Urinary bladder (tissue), 4 donors: Measurements from ENCODE around the gene MED15. TPM values are rescaled to one million over a fixed set of nuclear protein-coding genes. Genes with fewer than 3 reads are reported as not detected.
A peak's percentile ranks its signal among the peaks of the same experiment; 100 is the strongest.

Experiments
- DNase-seq: peaks from one replicate; pipeline ENCODE4 v3.0.0-alpha.2; 2015; ENCODE audit errors: extremely low spot score
- H3K27ac ChIP-seq: one replicate; pipeline ENCODE4 v1.5.1; 2013; ENCODE audit warnings: low read depth, mild to moderate bottlenecking, moderate library complexity
- H3K36me3 ChIP-seq: one replicate; pipeline ENCODE4 v1.6.1; 2013; ENCODE audit warnings: mild to moderate bottlenecking, moderate library complexity; ENCODE audit not compliant: insufficient read depth
- H3K4me1 ChIP-seq: one replicate; pipeline ENCODE4 v1.6.1; 2013; ENCODE audit warnings: mild to moderate bottlenecking, moderate library complexity; ENCODE audit not compliant: insufficient read depth
- H3K4me3 ChIP-seq: one replicate; pipeline ENCODE4 v1.5.1; 2013; ENCODE audit warnings: low read depth, low read length
- WGBS: extraction: QIAGEN DNeasy Blood & Tissue Kit; methylation state at CpG from one replicate; pipeline ENCODE4 v1.1.7; 2013; 5-methylcytosine and 5-hydroxymethylcytosine counted together
- polyA plus RNA-seq: library from polyadenylated mRNA; stranded (reverse); fragments of 200-250 nt; gene quantifications from one replicate; pipeline ENCODE4 v1.2.3, GENCODE V29; 2013
- total RNA-seq: library from RNA; depleted of rRNA; stranded (reverse); fragments of >200 nt; gene quantifications from one replicate; pipeline ENCODE4 v1.2.3, GENCODE V29; 2014
- donor health status: healthy with polysubstance abuse.
- donor health status: healthy.

MED15 gene
- total and polyA plus RNA-seq, 2 donors: 34.0 to 57.9 TPM

DNA sequence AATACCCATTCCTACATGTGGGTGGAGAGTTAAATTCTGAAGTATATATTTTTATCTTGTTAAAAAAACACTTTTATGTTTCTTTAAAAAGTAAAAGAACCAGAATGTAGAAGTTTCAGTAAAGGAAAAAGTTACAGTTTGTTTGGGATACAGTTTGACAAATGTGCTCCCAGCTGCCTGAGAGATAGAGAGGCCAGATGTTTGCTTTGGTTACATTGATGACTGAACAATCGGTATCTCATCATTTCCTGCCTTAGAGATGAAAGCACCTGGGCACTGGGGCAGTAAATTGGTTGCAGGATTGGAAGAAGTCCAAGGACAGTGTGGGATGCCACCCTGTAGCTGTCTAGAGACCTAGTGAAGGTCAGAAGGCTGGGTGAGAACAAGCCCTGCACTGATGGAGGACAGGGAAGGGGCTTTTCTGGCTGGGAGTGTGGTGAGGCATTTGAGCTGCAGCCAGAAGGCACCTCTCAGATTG, 16.6 kb downstream of the MED15 start:
- Histone ChIP-seq H3K27ac (no peak overlapping the region), H3K4me3 (no peak overlapping the region), H3K4me1 (peaks cover 2% of the 10 kb centered on the region), H3K36me3 (no peaks in the 10 kb centered on the region)
- WGBS: 9% methylated on average over 1 of the region's 1 CpG
- DNase-seq: no peak

GRCh38 chr22:20525048-20525447, 17.6 kb downstream of the MED15 start:
- H3K4me1 ChIP-seq: peaks cover 2% of the 10 kb centered on the region
- DNase-seq: no peak
- 96% methylated on average over 7 of the region's 7 CpGs for WGBS
- H3K36me3 ChIP-seq: no peaks in the 10 kb centered on the region
- H3K4me3 ChIP-seq: no peak overlapping the region
- H3K27ac ChIP-seq: no peak overlapping the region

GRCh38 chr22:20526305-20526627, 18.9 kb downstream of the MED15 start:
- 65% methylated on average over 4 of the region's 4 CpGs for WGBS

DNA sequence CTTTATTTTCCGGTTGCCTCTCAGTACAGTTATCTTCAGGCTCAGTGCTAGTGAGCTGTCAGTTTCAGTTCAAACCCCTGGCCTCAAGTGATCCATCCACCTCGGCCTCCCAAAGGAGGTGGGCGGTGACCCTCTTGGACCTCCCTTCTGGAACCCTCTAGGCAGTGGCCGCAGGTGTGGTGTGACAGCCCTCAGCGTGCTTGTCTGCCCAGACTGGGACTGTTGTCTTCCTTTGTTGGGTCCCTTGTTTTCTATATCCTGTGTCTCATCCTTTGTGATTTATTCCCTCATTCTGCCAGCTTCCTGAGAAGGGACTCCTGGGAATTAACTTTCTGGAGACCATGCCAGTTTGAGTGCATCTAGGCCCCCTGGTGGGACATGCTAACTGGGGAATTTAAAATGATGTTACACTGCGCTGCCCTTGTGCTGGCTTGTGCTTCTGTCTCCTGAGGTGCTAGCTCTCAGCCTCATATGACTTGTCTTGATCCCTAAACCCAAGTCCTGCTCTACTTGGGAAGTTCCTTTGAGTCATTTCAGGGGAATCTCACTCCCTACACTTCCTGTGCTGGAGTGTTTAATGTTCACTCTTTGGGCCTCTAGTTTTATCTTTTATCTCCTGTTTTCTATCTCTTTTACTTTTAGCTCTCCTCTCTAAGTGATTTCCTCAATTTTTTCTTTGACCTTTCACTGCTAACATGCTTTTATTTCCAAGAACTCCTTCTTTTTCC, 19.4 kb downstream of the MED15 start:
- no peak overlapping the region for H3K27ac ChIP-seq
- no peak for DNase-seq
- no peak overlapping the region for H3K4me3 ChIP-seq
- no peaks in the 10 kb centered on the region for H3K36me3 ChIP-seq
- 68% methylated on average over 6 of the region's 6 CpGs for WGBS
- peaks cover 2% of the 10 kb centered on the region for H3K4me1 ChIP-seq

More at GRCh38 chr22:20526305-20526627, 18.9 kb downstream of the MED15 start:
- no peak for DNase-seq
- Histone ChIP-seq H3K4me3 (no peak overlapping the region), H3K27ac (no peak overlapping the region), H3K4me1 (peaks cover 2% of the 10 kb centered on the region), H3K36me3 (no peaks in the 10 kb centered on the region)

- Histone ChIP-seq H3K27ac (no peak overlapping the region), H3K4me3 (no peak overlapping the region), H3K4me1 (peaks cover 2% of the 10 kb centered on the region), H3K36me3 (no peaks in the 10 kb centered on the region)
- no peak for DNase-seq
- WGBS: 96% methylated on average over 7 of the region's 7 CpGs
These were observed 21.1 kb downstream of the MED15 start for GRCh38 chr22:20528405-20528978.

DNA sequence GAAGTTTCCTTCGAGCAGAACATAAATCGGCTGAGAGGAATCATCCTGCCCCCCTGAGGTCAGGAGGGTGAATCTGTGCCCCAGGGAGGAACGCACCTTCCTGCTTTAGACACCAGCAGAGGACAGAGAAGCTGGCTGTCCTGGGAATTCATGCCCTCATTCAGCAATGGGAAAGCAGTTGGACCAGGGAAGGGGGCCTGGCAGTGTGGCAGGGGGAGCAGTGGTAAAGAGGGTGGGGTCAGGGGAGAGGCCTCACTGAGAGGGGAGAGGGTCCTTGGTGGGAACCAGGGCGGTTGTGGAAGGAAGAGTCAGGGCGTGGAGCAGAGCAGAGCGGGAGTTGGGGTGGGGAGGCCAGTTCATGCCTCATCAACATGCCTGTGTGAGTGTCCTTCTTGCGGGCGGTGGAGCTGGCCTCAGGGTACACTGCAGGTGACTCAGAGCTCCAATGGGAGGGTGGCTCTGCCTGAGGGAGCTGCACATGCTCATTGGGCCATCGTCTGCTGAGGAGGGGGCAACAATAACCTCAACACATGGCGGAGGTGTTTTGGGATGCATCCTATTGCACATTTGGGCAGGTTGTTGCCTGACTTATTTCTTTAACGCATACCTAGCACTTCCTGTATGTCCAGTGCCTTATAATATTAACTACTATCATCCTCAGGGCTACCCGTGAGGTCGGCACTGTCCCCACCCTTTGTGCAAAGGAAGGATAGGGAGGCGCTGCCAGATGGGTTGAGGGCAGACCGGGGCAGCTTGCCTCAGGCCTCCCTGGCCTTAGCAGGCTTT, 23.2 kb downstream of the MED15 start:
- H3K4me3 ChIP-seq: no peak overlapping the region
- H3K4me1 ChIP-seq: peaks cover 2% of the 10 kb centered on the region
- 70% methylated on average over 15 of the region's 15 CpGs for WGBS
- no peaks in the 10 kb centered on the region for H3K36me3 ChIP-seq
- no peak for DNase-seq
- peak overlapping the region; percentile 72 for H3K27ac ChIP-seq

GRCh38 chr22:20531154-20531403, 23.7 kb downstream of the MED15 start:
- no peaks in the 10 kb centered on the region for H3K36me3 ChIP-seq
- H3K27ac ChIP-seq: no peak overlapping the region
- no peak for DNase-seq
- no peak overlapping the region for H3K4me3 ChIP-seq
- WGBS: 17% methylated on average over 1 of the region's 1 CpG
- H3K4me1 ChIP-seq: peaks cover 2% of the 10 kb centered on the region

GRCh38 chr22:20531404-20532201, 24.2 kb downstream of the MED15 start:
- 29% methylated on average over 15 of the region's 15 CpGs for WGBS

DNA sequence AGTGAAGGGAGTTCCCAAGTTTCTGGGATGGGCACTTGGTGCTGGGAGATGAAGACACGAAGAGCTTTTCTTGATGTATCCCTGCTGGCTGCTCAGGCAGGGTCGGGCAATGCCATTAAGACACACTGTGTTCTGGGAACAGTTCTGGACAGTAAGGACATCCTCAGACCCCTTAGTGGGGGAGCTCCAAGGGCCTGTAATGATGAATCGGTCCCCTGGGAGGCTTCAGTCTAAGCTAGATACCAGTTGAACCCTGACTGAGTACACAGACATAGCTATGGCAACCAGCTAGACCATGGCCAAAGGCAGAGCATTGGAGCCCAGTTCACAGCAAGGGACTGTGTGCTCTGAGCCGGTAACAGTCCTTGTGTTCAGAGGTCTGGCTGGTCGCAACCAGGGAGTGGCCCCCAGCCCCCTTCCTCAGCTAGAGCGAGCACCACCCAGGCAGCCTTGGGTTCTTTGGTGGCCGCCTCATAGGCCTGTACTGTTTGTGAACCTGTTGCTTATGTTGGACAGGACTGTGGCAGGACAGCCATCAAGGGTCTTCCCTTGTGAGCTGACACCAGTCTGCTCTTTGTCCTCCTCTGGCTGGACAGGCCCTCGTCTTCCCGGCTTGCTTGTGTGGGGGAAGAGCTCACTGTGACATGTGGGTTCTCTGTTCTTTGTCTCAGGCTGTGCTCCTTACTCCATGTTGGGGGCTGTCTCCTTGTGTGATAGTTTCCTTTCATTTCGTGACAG, 25.0 kb downstream of the MED15 start:
- Histone ChIP-seq H3K36me3 (no peaks in the 10 kb centered on the region), H3K4me1 (no peaks in the 10 kb centered on the region), H3K27ac (peak overlapping the region; percentile 19), H3K4me3 (no peak overlapping the region)
- WGBS: 71% methylated on average over 10 of the region's 10 CpGs
- no peak for DNase-seq

More at GRCh38 chr22:20531404-20532201, 24.2 kb downstream of the MED15 start:
- Histone ChIP-seq H3K4me1 (peaks cover under 1% of the 10 kb centered on the region), H3K27ac (peak overlapping the region; percentile 19), H3K4me3 (no peak overlapping the region), H3K36me3 (no peaks in the 10 kb centered on the region)
- DNase-seq: peak; percentile 37

GRCh38 chr22:20533095-20533878, 25.9 kb downstream of the MED15 start:
- no peak overlapping the region for H3K27ac ChIP-seq
- WGBS: 91% methylated on average over 11 of the region's 11 CpGs
- H3K36me3 ChIP-seq: no peaks in the 10 kb centered on the region
- H3K4me3 ChIP-seq: no peak overlapping the region
- no peak for DNase-seq
- no peaks in the 10 kb centered on the region for H3K4me1 ChIP-seq

DNA sequence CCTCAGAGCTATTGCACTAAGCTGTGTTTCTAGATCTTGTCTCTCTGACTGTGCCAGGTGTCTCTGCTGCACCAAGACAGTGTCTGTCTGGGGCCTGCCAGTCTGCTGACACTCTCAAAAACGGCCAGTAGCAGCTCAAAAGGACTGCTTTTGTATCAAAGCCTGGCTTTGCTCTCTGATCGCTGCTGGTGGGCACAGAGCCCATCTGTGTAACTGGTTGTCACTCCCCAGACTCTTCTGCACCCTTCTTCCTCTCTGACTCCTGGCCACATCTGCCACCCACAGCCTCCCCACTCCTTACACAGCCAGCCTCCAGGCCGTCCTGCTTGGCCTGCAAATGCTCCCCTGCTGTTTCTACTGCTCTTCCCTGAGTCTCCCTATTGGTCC, 26.5 kb downstream of the MED15 start:
- DNase-seq: no peak
- Histone ChIP-seq H3K4me1 (no peaks in the 10 kb centered on the region), H3K27ac (no peak overlapping the region), H3K4me3 (no peak overlapping the region), H3K36me3 (no peaks in the 10 kb centered on the region)
- 58% methylated on average over 3 of the region's 3 CpGs for WGBS

DNA sequence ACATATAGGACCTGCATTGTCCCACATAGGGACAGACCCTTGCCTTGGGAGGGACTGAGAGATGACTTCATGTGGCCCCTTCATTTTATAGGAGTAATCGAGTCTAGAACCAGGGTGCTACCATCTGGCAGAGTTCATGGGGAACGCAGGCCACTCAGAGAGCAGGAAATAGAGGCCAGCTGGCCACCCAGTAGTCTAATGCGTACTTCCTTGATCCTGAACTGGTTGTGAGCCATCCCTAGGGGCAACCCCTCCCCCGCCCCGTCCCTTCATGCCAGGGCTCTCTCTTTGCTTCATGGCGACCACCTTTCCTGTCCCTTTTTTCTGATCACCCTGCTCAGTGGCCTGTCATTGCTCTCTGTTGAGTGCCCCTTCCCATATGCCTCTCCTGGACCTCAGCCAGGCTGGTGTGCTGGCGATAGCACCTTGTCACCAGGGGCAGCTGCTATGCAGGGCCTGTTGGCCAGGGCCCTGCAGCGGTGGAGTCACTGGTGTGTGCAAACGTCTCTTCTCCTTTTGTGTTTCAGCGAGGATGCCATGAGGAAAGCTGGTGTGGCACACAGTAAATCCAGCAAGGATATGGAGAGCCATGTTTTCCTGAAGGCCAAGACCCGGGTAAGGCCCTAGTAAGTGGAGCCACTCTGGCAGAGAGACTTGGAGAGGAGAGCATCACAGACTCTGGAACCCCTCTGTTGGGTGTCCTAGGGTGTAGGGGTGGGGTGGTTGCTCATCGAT, 29.3 kb downstream of the MED15 start:
- no peak overlapping the region for H3K27ac ChIP-seq
- no peak overlapping the region for H3K4me3 ChIP-seq
- 82% methylated on average over 12 of the region's 12 CpGs for WGBS
- no peak for DNase-seq
- no peaks in the 10 kb centered on the region for H3K4me1 ChIP-seq
- no peaks in the 10 kb centered on the region for H3K36me3 ChIP-seq
